K562 (cell line): Measurements from ENCODE around the gene IRF3. TPM values are rescaled to one million over a fixed set of nuclear protein-coding genes. Genes with fewer than 3 reads are reported as not detected.

Experiments used
- AFF4 ChIP-seq: sonication (generic); formaldehyde crosslinking; IDR thresholded peaks from 2 replicates; pipeline ENCODE4 v1.8.0; 2023; ENCODE audit warnings: mild to moderate bottlenecking, missing genetic modification reagents
- CXXC5 ChIP-seq: fragments of 250-450 bp; sonication (Bioruptor Pico); IDR thresholded peaks from 2 replicates; pipeline ENCODE4 v1.8.0; 2022; ENCODE audit warnings: inconsistent platforms, mild to moderate bottlenecking, moderate library complexity
- JUN ChIP-seq, 2 experiments: sonication (generic) in 1 of 2; formaldehyde crosslinking in 1 of 2; IDR thresholded peaks; 2 replicates each; pipeline versions ENCODE4 v1.6.1 to v1.8.0; 2012 to 2022; ENCODE audit warnings: borderline replicate concordance in 2 of 2, mild to moderate bottlenecking in 2 of 2, improper control_type of control experiment in 1 of 2, low read depth in 1 of 2, low read length in 1 of 2, missing genetic modification reagents in 1 of 2
- KAT7 ChIP-seq: sonication (generic); formaldehyde crosslinking; IDR thresholded peaks from 2 replicates; pipeline ENCODE4 v1.8.0; 2022; ENCODE audit warnings: missing genetic modification reagents, mild to moderate bottlenecking, borderline replicate concordance
- MXI1 ChIP-seq: IDR thresholded peaks from 2 replicates; pipeline ENCODE4 v1.6.1; 2011; ENCODE audit warnings: low read depth, mild to moderate bottlenecking, improper control_type of control experiment, low read length
- NFRKB ChIP-seq: fragments of 450-650 bp; IDR thresholded peaks from 2 replicates; pipeline ENCODE4 v1.6.1; 2016; ENCODE audit warnings: low read depth
- PHB ChIP-seq: fragments of 250-450 bp; sonication (Bioruptor Pico); IDR thresholded peaks from 2 replicates; pipeline ENCODE4 v1.5.0; 2021
- PRPF4 ChIP-seq: fragments of 200-400 bp; formaldehyde crosslinking; IDR thresholded peaks from one replicate; pipeline ENCODE4 v1.6.1; 2017; ENCODE audit warnings: low read length, low read depth, mild to moderate bottlenecking; ENCODE audit not compliant: insufficient read depth, poor library complexity, severe bottlenecking
- RBBP5 ChIP-seq: fragments of 200-600 bp; sonication (generic); IDR thresholded peaks from 2 replicates; pipeline ENCODE4 v1.6.1; 2012; ENCODE audit warnings: borderline replicate concordance, mild to moderate bottlenecking, low read length, control low read depth, inconsistent platforms; ENCODE audit not compliant: insufficient read depth, poor library complexity, severe bottlenecking
- RBFOX2 ChIP-seq: fragments of 200-400 bp; formaldehyde crosslinking; IDR thresholded peaks from 2 replicates; pipeline ENCODE4 v1.6.1; 2017; ENCODE audit warnings: low read depth, mild to moderate bottlenecking, low read length, moderate library complexity
- SMARCB1 ChIP-seq: IDR thresholded peaks from 2 replicates; pipeline ENCODE4 v1.6.1; 2011; ENCODE audit warnings: improper control_type of control experiment, low read depth; ENCODE audit not compliant: insufficient read length
- SRSF3 ChIP-seq: fragments of 200-400 bp; formaldehyde crosslinking; IDR thresholded peaks from 2 replicates; pipeline ENCODE4 v1.6.1; 2016; ENCODE audit warnings: mild to moderate bottlenecking, low read length, moderate library complexity; ENCODE audit not compliant: insufficient read depth
- TRIM25 ChIP-seq: fragments of 450-650 bp; IDR thresholded peaks from 2 replicates; pipeline ENCODE4 v1.7.0; 2016; ENCODE audit warnings: borderline replicate concordance
- ZNF561 ChIP-seq: fragments of 450-650 bp; formaldehyde crosslinking; conservative IDR thresholded peaks from 2 replicates; pipeline ENCODE4 v1.4.0; 2020; ENCODE audit warnings: mild to moderate bottlenecking, moderate library complexity
- ZNF785 ChIP-seq: fragments of 250-450 bp; sonication (Bioruptor Pico); IDR thresholded peaks from 2 replicates; pipeline ENCODE4 v1.4.0; 2020; ENCODE audit warnings: mild to moderate bottlenecking
- polyA plus RNA-seq, 8 experiments: library from polyadenylated mRNA; depleted of rRNA in 4 of 8; stranded (reverse) in 5 of 8; unstranded in 3 of 8; fragments of >200 nt; fragmentation: Nextera tagmentation in 2 of 8; fragmentation: Illumina TruSeq in 1 of 8; extraction: Ambion mirVana in 2 of 8; extraction: Trizol in 1 of 8; gene quantifications; 2 replicates each; pipeline versions ENCODE4 v1.2.1 to v1.2.3, GENCODE V29; 2011 to 2014; ENCODE audit warnings: inconsistent platforms in 1 of 8, missing spikeins in 1 of 8
- total RNA-seq, 7 experiments: library from RNA; depleted of rRNA in 6 of 7; stranded (reverse); fragments of >200 nt in 6 of 7; fragmentation: Illumina TruSeq in 2 of 7; extraction: Trizol in 2 of 7; gene quantifications; 2 replicates each; pipeline versions ENCODE4 v1.2.1 to v1.2.3, GENCODE V29; 2011 to 2021; ENCODE audit warnings: low replicate concordance in 1 of 7

The IRF3 gene
- total and polyA plus RNA-seq, 9 of the 15 experiments (the other 6 are each of a cell fraction or from before 2014, with no cell fraction given): 7.5 to 145 (median 65.4) TPM

GRCh38 chr19:49677231-49677900, 11.7 kb upstream of the IRF3 start, which contains the start of gene PRMT1 (continued):
- TF ChIP-seq AFF4: peak; percentile 39; the same call in 1 of the 2 replicates
- TF ChIP-seq NFRKB: peak; percentile 95
- peak; percentile 25 for TF ChIP-seq CXXC5 (CRISPR knock-in tag)
- TF ChIP-seq KAT7 (CRISPR knock-in tag): no peak
- peak; percentile 69 for TF ChIP-seq RBBP5
- TF ChIP-seq JUN (IDR thresholded peaks at IDR 0.05; ENCODE audit: borderline replicate concordance, low read depth, low read length): peak; percentile 32; the same call in 1 of the 2 replicates
- no peak for TF ChIP-seq JUN (CRISPR knock-in tag; IDR thresholded peaks at IDR 0.05; ENCODE audit: borderline replicate concordance)
- peak; percentile 98 for TF ChIP-seq RBFOX2
- peak; percentile 91; the same call in 1 of the 2 replicates for TF ChIP-seq SRSF3
- TF ChIP-seq ZNF785 (CRISPR knock-in tag): no peak
- peak; percentile 31 for TF ChIP-seq SMARCB1
- peak; percentile 94 for TF ChIP-seq MXI1
- TF ChIP-seq PRPF4: peak; percentile 51
- TF ChIP-seq TRIM25: no peak
- TF ChIP-seq ZNF561: 0 out of 2 replicates have a peak, but pooled peaks have one; percentile 28
- no peak for TF ChIP-seq PHB (CRISPR knock-in tag)
